SKM-1 (cell line): Measurements from ENCODE around the gene TMEM165.

Experiments used
- DNase-seq: peaks from one replicate; lab custom pipeline; 2025; ENCODE audit not compliant: unreplicated experiment; lab: John Stamatoyannopoulos, UW

TMEM165 gene

DNA sequence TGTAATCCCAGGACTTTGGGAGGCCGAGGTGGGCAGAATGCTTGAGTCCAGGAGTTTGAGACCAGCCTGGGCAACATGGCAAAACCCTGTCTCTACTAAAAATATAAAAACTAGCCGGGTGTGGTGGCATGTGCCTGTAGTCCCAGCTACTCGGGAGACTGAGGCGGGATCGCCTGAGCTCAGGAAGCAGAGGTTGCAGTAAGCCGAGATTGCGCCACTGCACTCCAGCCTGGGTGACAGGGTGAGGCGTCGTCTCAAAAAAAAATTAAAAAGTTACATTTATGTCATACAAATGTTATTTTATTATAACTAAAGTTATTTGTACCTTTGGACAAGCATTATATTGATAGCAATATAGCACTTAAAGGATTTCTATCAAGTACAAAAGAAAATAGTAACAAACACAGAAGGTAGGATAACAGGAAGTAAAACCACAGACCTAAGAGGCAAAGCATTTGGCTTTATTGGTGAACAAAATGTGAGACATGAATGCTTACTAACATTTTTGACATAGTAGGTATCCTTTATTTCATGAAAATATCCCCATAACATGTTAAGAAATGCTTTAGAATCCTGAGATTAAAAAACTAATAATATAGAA, 51.5 kb downstream of the TMEM165 start:
- DNase-seq = no peak

DNA sequence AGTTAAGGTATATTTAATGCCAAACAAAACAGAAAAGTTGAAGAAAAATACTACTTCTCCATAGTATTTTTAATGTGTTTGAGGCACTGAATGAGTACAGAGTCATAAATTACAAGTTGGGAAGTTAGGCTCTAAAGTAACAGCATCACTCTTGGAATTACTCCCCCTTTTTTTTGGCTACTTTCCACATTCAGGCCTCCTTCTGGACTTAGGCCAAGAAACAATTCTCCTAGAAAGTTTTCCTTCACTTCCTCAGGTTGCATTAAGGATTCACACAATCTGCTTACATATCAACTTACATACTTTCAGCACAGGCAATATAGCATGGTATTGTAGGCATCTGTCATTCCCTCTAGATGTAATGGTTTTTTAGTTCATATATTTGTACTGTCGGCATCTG, 52.1 kb downstream of the TMEM165 start:
- no peak for DNase-seq

DNA sequence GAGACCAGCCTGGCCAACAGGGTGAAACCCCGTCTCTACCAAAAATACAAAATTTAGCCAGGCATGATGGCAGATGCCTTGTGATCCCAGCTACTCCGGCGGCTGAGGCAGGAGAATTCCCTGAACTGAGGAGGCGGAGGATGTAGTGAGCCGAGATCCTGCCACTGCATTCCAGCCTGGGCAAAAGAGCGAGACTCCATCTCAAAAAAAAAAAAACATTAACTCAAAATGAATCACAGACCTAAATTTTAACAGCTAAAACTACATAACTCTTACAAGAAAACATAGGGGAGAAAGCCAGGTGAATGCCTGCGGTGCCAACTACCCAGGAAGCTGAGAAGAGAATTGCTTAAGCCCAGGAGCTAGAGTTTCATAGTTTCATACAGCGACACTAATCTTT, 54.8 kb downstream of the TMEM165 start:
- DNase-seq = no peak

DNA sequence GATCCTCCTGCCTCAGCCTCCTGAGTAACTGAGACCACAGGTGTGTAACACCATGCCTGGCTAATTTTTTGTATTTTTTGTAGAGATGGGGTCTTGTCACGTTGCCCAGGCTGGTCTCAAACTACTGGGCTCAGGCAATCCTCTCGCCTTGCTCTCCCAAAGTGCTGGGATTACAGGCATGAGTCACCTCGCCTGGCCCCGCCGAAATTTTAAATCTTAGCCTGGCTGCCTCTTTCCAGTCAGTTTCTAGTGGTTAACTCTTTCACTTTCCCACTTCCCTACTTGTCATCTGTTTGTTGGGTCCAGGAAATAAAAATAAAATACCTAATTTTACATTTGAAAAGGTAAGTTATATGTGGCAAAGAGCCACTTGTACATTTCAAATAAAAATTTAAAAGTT, 62.4 kb downstream of the TMEM165 start:
- DNase-seq = no peak

DNA sequence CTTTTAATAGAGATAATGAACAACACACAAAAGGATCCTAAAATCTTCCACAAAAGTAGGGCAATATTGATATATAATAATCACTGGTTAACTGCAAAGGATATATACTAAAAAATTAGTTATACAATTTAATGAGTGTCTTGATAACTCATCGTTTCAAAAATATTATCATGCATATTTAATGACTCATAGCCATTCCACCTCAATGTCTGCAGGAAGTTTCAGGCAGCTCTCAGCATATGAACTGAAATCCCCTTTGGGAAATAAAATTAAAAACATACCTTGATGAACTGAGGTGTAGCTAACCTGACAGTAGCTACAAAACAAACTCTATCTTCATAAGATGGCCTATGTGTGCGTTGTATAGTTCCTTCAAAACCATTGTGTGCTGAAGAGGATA, 62.9 kb downstream of the TMEM165 start:
- DNase-seq = no peak

DNA sequence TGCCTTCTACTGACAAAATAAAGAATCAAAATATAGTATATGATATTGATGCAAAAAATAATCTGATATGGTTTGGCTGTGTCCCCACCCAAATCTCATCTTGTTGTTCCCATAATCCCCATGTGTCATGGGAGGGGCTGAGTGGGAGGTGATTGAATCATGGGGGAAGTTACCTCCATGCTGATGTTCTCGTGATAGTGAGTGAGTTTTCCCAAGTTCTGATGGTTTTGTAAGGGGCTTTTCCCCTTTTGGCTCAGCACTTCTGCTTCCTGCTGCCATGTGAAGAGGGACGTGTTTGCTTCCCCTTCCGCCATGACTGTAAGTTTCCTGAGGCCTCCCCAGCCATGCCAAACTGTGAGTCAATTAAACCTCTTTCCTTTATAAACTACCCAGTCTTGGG, 70.2 kb downstream of the TMEM165 start:
- DNase-seq = no peak

DNA sequence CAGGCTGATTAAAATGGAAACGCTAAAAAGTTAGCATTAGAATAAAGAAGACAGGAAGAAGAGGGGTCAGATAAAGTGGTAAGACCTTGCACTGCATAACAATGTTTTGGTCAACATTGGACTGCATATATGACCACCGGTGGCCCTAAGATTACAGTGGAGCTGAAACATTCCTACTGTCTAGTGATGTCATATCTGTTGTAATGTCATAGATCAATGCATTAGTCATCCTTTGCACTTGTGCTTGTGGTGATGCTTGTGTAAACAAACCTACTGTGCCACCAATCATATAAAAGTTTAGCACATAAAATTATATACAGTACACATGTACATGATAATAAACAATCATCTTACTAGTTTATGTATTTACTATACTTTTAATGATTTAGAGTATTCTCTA, 73.0 kb downstream of the TMEM165 start:
- no peak for DNase-seq

DNA sequence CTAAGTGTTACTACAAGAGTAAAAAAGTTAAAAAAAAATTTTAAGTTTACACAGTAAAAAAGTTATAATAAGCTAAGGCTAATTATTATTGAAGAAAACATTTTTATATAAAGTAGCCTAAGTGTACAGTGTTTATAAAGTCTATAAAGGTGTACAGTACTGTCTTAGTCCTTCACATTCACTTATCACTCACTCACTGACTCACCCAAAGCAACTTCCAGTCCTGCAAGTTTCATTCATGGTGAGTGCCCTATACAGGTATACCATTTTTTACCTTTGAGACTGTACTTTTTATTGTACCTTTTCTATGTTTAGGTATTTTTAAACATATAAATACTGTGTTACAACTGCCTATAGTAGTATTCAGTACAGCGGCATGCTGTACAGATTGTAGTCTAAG, 74.2 kb downstream of the TMEM165 start:
- no peak for DNase-seq
